Endothelial cell (in vitro differentiated cells): ENCODE measurements around the gene TBX19. TPM values are rescaled to one million over a fixed set of nuclear protein-coding genes. Genes with fewer than 3 reads are reported as not detected.
A peak's percentile ranks its signal among the peaks of the same experiment; 100 is the strongest.

Source experiments
- DNase-seq: peaks from one replicate; pipeline ENCODE4 v3.0.0; 2021; ENCODE audit warnings: low spot score
- H3K27ac Mint-ChIP-seq: one replicate; pipeline ENCODE4 v1.8.0; 2021; ENCODE audit warnings: mixed read lengths, inconsistent platforms; ENCODE audit not compliant: unreplicated experiment
- H3K27me3 Mint-ChIP-seq: one replicate; pipeline ENCODE4 v1.8.0; 2021; ENCODE audit warnings: mild to moderate bottlenecking, moderate library complexity, mixed read lengths, inconsistent platforms; ENCODE audit not compliant: unreplicated experiment
- H3K36me3 Mint-ChIP-seq: one replicate; pipeline ENCODE4 v1.8.0; 2021; ENCODE audit warnings: mild to moderate bottlenecking, low read depth, mixed read lengths, inconsistent platforms; ENCODE audit not compliant: unreplicated experiment
- H3K4me1 Mint-ChIP-seq: one replicate; pipeline ENCODE4 v1.8.0; 2021; ENCODE audit warnings: mild to moderate bottlenecking, mixed read lengths, inconsistent platforms; ENCODE audit not compliant: unreplicated experiment
- H3K4me3 Mint-ChIP-seq: one replicate; pipeline ENCODE4 v1.8.0; 2021; ENCODE audit warnings: mild to moderate bottlenecking, mixed read lengths, inconsistent platforms; ENCODE audit not compliant: unreplicated experiment
- H3K9me3 Mint-ChIP-seq: one replicate; pipeline ENCODE4 v1.8.0; 2021; ENCODE audit warnings: mixed read lengths, inconsistent platforms; ENCODE audit not compliant: unreplicated experiment
- CTCF ChIP-seq: fragments of 200-600 bp; sonication (generic); IDR thresholded peaks from one replicate; pipeline ENCODE4 v1.5.0; 2021; ENCODE audit warnings: antibody characterized with exemption; ENCODE audit not compliant: unreplicated experiment
- total RNA-seq: library from RNA; stranded (reverse); fragmentation: NEBNext Ultra II Directional; extraction: Animal tissue kit (Norgen Biotek cat#: 25700); gene quantifications from one replicate; pipeline ENCODE4 v1.2.1, GENCODE V29; 2021; ENCODE audit not compliant: unreplicated experiment

Gene TBX19
- total RNA-seq, 1 donor from 2014 or later, result 1.1 TPM

GRCh38 chr1:168236836-168237611 is 43.7 kb upstream of the TBX19 start:
- no peak for DNase-seq

GRCh38 chr1:168243198-168243597 is 37.5 kb upstream of the TBX19 start:
- no peak for DNase-seq
- no peak overlapping the region for H3K27ac Mint-ChIP-seq
- TF ChIP-seq CTCF, result no peak
- peaks cover 1% of the 10 kb centered on the region for H3K27me3 Mint-ChIP-seq
- H3K9me3 Mint-ChIP-seq, result no peaks in the 10 kb centered on the region
- H3K4me1 Mint-ChIP-seq, result peaks cover 5% of the 10 kb centered on the region
- no peak overlapping the region for H3K4me3 Mint-ChIP-seq
- peaks cover 26% of the 10 kb centered on the region for H3K36me3 Mint-ChIP-seq

More at GRCh38 chr1:168236836-168237611, 43.7 kb upstream of the TBX19 start:
- no peak for TF ChIP-seq CTCF
- no peak overlapping the region for H3K27ac Mint-ChIP-seq
- H3K9me3 Mint-ChIP-seq, result no peaks in the 10 kb centered on the region
- H3K36me3 Mint-ChIP-seq, result peaks cover 34% of the 10 kb centered on the region
- no peaks in the 10 kb centered on the region for H3K27me3 Mint-ChIP-seq
- no peak overlapping the region for H3K4me3 Mint-ChIP-seq
- H3K4me1 Mint-ChIP-seq, result no peaks in the 10 kb centered on the region

- Mint-ChIP-seq H3K27ac (no peak overlapping the region), H3K4me1 (peaks cover 5% of the 10 kb centered on the region), H3K9me3 (no peaks in the 10 kb centered on the region), H3K4me3 (peak overlapping the region; percentile 29), H3K36me3 (peaks cover 24% of the 10 kb centered on the region), H3K27me3 (peaks cover 1% of the 10 kb centered on the region)
- DNase-seq, result no peak
- TF ChIP-seq CTCF, result no peak
These were observed 37.0 kb upstream of the TBX19 start for GRCh38 chr1:168243636-168244212.

- Mint-ChIP-seq H3K27ac (peak overlapping the region; percentile 11), H3K4me3 (no peak overlapping the region), H3K36me3 (peaks cover 19% of the 10 kb centered on the region), H3K4me1 (peaks cover 5% of the 10 kb centered on the region), H3K9me3 (no peaks in the 10 kb centered on the region), H3K27me3 (peaks cover 1% of the 10 kb centered on the region)
- no peak for DNase-seq
- TF ChIP-seq CTCF, result no peak
These were observed 35.6 kb upstream of the TBX19 start for GRCh38 chr1:168245042-168245441.

GRCh38 chr1:168246506-168246905 is 34.2 kb upstream of the TBX19 start:
- no peak for DNase-seq
- H3K4me1 Mint-ChIP-seq, result peaks cover 5% of the 10 kb centered on the region
- TF ChIP-seq CTCF, result no peak

More at GRCh38 chr1:168246506-168246905, 34.2 kb upstream of the TBX19 start:
- Mint-ChIP-seq H3K27ac (no peak overlapping the region), H3K36me3 (peaks cover 20% of the 10 kb centered on the region), H3K9me3 (no peaks in the 10 kb centered on the region), H3K27me3 (peaks cover 1% of the 10 kb centered on the region), H3K4me3 (no peak overlapping the region)
